Measurements from ENCODE around the gene L3MBTL1.

DNA sequence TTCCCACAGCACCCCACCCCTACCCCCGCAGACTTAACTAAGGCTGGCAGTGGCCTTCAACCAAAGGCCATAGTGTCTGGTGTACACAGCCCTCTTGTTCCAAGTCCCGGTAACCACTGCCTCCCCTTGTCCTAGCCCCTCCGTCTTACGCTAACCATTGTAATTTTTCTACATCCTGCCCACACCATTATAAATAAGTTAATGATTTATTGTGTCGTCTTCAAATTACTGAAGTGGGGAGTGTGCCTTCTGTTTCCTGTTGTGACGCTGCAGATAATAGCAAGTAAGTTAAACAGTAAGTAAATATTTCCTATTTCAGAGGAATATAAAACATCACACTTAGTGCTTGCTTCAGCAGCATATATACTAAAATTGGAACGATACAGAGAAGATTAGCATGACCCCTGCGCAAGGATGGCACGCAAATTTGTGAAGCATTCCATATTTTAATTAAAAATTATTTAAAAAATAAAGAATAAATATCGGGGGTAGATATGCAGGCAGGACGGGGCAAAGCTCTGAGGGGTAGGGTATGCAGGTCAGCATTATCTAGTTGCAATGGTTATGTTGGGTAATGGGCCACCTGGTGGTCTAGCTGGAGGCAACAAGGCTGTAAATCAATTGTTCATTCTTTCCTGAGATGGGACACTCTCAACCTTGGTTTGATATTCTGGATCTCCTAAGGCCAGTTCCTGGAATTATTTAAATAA is 34.7 kb upstream of the L3MBTL1 start:
- TF ChIP-seq, protein P1, sequence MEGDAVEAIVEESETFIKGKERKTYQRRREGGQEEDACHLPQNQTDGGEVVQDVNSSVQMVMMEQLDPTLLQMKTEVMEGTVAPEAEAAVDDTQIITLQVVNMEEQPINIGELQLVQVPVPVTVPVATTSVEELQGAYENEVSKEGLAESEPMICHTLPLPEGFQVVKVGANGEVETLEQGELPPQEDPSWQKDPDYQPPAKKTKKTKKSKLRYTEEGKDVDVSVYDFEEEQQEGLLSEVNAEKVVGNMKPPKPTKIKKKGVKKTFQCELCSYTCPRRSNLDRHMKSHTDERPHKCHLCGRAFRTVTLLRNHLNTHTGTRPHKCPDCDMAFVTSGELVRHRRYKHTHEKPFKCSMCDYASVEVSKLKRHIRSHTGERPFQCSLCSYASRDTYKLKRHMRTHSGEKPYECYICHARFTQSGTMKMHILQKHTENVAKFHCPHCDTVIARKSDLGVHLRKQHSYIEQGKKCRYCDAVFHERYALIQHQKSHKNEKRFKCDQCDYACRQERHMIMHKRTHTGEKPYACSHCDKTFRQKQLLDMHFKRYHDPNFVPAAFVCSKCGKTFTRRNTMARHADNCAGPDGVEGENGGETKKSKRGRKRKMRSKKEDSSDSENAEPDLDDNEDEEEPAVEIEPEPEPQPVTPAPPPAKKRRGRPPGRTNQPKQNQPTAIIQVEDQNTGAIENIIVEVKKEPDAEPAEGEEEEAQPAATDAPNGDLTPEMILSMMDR (IDR thresholded peaks at IDR 0.05), result no peak
- TF ChIP-seq POLR2AphosphoS5 (IDR thresholded peaks at IDR 0.05; ENCODE audit: low read depth, low read length) (no peak), TCF7L2 (IDR thresholded peaks at IDR 0.05; ENCODE audit: low read depth, low read length) (no peak), SIN3A (IDR thresholded peaks at IDR 0.05; ENCODE audit: borderline replicate concordance, insufficient read depth, low read depth, low read length) (no peak)
- TF ChIP-seq, protein P2, sequence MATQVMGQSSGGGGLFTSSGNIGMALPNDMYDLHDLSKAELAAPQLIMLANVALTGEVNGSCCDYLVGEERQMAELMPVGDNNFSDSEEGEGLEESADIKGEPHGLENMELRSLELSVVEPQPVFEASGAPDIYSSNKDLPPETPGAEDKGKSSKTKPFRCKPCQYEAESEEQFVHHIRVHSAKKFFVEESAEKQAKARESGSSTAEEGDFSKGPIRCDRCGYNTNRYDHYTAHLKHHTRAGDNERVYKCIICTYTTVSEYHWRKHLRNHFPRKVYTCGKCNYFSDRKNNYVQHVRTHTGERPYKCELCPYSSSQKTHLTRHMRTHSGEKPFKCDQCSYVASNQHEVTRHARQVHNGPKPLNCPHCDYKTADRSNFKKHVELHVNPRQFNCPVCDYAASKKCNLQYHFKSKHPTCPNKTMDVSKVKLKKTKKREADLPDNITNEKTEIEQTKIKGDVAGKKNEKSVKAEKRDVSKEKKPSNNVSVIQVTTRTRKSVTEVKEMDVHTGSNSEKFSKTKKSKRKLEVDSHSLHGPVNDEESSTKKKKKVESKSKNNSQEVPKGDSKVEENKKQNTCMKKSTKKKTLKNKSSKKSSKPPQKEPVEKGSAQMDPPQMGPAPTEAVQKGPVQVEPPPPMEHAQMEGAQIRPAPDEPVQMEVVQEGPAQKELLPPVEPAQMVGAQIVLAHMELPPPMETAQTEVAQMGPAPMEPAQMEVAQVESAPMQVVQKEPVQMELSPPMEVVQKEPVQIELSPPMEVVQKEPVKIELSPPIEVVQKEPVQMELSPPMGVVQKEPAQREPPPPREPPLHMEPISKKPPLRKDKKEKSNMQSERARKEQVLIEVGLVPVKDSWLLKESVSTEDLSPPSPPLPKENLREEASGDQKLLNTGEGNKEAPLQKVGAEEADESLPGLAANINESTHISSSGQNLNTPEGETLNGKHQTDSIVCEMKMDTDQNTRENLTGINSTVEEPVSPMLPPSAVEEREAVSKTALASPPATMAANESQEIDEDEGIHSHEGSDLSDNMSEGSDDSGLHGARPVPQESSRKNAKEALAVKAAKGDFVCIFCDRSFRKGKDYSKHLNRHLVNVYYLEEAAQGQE (IDR thresholded peaks at IDR 0.05; ENCODE audit: insufficient read depth in 1 of 2, low read depth in 2 of 2, low read length in 1 of 2), result no peak

All from Panc1 (cell line).